DND-41 (cell line): ENCODE data around the gene RRP36.

Experiments used
- ATAC-seq: fragments of 200-7000 bp; cut with Tn5 transposase; 3 replicates; pipeline ENCODE4 v1.9.1; 2021; ENCODE audit warnings: low read depth; ENCODE audit not compliant: insufficient read depth
- DNase-seq: peaks from one replicate; pipeline ENCODE4 v3.0.0-alpha.2; 2020
- H2AFZ ChIP-seq: 2 replicates; pipeline ENCODE4 v1.6.0; 2012; ENCODE audit warnings: low read depth, low read length
- H3K27ac ChIP-seq: 2 replicates; pipeline ENCODE4 v1.5.1; 2012; ENCODE audit warnings: low read length, inconsistent platforms
- H3K27me3 ChIP-seq: fragments of 200-600 bp; sonication (generic); 2 replicates; pipeline ENCODE4 v1.6.0; 2012; ENCODE audit warnings: low read length, mild to moderate bottlenecking, inconsistent platforms; ENCODE audit not compliant: insufficient read depth, poor library complexity
- H3K36me3 ChIP-seq: 2 replicates; pipeline ENCODE4 v1.5.1; 2012; ENCODE audit warnings: low read length, inconsistent platforms; ENCODE audit not compliant: insufficient read depth
- H3K4me1 ChIP-seq: 2 replicates; pipeline ENCODE4 v1.5.1; 2012; ENCODE audit warnings: mild to moderate bottlenecking, low read length; ENCODE audit not compliant: insufficient read depth
- H3K4me2 ChIP-seq: 2 replicates; pipeline ENCODE4 v1.6.0; 2012; ENCODE audit warnings: mild to moderate bottlenecking, moderate library complexity, low read length, inconsistent platforms; ENCODE audit not compliant: insufficient read depth
- H3K4me3 ChIP-seq, 2 experiments: fragments of 200-600 bp in 1 of 2; shearing (Covaris generic) in 1 of 2; 2 replicates each; pipeline ENCODE4 v1.5.1; 2012 to 2016; ENCODE audit warnings: inconsistent platforms in 2 of 2, low read length in 2 of 2, mild to moderate bottlenecking in 2 of 2, low read depth in 1 of 2, moderate library complexity in 1 of 2
- H3K79me2 ChIP-seq: 2 replicates; pipeline ENCODE4 v1.6.0; 2012; ENCODE audit warnings: low read length, inconsistent platforms; ENCODE audit not compliant: insufficient read depth
- H3K9ac ChIP-seq: 2 replicates; pipeline ENCODE4 v1.6.0; 2012; ENCODE audit warnings: low read depth, mild to moderate bottlenecking, inconsistent platforms, low read length, moderate library complexity
- H3K9me3 ChIP-seq: 2 replicates; pipeline ENCODE4 v1.5.1; 2012; ENCODE audit warnings: low read length, moderate library complexity, mild to moderate bottlenecking, inconsistent platforms; ENCODE audit not compliant: insufficient read depth, severe bottlenecking
- H4K20me1 ChIP-seq: 2 replicates; pipeline ENCODE4 v1.6.0; 2012; ENCODE audit warnings: low read length; ENCODE audit not compliant: insufficient read depth
- EZH2 ChIP-seq: IDR thresholded peaks from 3 replicates; pipeline ENCODE4 v1.6.1; 2012; ENCODE audit warnings: borderline replicate concordance, low read depth, mild to moderate bottlenecking, moderate library complexity, low read length, inconsistent platforms; ENCODE audit not compliant: severe bottlenecking
- TF ChIP-seq, protein P1 (sequence below): IDR thresholded peaks from 2 replicates; pipeline ENCODE4 v1.5.1; 2012; ENCODE audit warnings: borderline replicate concordance, low read length, moderate library complexity, mild to moderate bottlenecking; ENCODE audit not compliant: poor library complexity, severe bottlenecking; ENCODE audit errors: extremely low read depth

The RRP36 gene

DNA sequence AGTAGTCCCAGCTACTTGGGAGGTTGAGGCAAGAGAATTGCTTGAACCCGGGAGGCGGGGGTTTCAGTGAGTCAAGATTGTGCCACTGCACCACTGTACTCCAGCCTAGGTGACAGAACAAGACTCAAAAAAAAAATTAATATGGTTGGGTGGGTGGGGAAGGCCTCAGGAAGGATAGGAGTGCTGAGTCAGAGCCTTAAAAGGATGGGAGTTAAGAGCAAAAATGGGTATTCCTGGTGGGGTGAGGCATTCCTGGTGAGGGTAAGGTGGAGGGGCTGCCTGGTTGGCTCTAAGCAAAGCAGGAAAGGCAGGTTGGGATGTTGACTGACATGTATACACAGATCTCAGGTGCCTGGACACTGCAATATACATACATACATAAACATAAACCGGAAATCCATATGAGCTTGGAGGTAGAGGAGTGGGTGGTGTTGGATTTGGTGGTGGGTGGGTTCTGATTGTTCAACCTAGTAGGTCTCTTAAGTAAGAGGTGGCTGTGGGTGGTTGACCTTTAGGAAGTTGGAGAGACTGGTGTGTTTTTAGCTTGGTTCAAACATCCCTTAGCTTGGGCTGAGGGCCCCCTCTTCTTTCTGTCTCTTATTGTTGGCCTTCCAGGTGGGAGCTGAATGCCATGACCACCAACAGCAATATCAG, 1.2 kb upstream of the RRP36 start:
- H4K20me1 ChIP-seq, result peaks cover 37% of the 10 kb centered on the region
- ATAC-seq, result no peak
- H3K27me3 ChIP-seq, result no peaks in the 10 kb centered on the region
- H3K9ac ChIP-seq, result peak overlapping the region; percentile 58; the same call in 1 of the 2 replicates
- H3K4me1 ChIP-seq, result peaks cover 70% of the 10 kb centered on the region
- no peak for DNase-seq
- no peaks in the 10 kb centered on the region for H3K9me3 ChIP-seq
- H3K36me3 ChIP-seq, result peaks cover 71% of the 10 kb centered on the region
- TF ChIP-seq, protein P1, sequence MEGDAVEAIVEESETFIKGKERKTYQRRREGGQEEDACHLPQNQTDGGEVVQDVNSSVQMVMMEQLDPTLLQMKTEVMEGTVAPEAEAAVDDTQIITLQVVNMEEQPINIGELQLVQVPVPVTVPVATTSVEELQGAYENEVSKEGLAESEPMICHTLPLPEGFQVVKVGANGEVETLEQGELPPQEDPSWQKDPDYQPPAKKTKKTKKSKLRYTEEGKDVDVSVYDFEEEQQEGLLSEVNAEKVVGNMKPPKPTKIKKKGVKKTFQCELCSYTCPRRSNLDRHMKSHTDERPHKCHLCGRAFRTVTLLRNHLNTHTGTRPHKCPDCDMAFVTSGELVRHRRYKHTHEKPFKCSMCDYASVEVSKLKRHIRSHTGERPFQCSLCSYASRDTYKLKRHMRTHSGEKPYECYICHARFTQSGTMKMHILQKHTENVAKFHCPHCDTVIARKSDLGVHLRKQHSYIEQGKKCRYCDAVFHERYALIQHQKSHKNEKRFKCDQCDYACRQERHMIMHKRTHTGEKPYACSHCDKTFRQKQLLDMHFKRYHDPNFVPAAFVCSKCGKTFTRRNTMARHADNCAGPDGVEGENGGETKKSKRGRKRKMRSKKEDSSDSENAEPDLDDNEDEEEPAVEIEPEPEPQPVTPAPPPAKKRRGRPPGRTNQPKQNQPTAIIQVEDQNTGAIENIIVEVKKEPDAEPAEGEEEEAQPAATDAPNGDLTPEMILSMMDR, result no peak
- TF ChIP-seq EZH2, result no peak
- no peak overlapping the region for H2AFZ ChIP-seq
- H3K79me2 ChIP-seq, result peaks cover 71% of the 10 kb centered on the region
- H3K4me2 ChIP-seq, result peak overlapping the region; percentile 79
- H3K4me3 ChIP-seq, result peak overlapping the region in 1 of 2 experiments; percentile 86; a peak in 2 of 4 replicates
- peak overlapping the region; percentile 72; the same call in 1 of the 2 replicates for H3K27ac ChIP-seq

DNA sequence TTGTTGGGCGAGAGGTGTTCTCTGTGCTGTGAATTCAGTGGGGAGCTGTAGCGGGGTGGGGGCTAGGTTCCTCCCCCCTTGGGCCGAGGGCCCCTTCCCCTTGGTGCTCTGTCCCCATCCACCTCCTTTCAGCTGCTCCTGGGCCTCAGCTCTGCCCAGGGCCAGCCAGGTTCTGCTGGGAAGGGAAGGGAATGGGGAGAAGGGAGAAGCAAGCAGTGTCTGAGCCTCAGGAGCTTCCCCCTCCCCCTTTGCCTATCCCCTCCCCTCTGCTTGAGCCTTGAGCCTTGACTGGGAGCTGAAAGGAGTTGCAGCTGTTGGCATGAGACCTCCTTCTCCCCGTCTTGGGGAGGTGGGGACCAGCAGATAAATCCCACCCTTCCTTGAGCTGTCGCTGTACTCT, 576 bp upstream of the RRP36 start:
- Histone ChIP-seq H3K36me3 (peaks cover 75% of the 10 kb centered on the region), H3K27me3 (no peaks in the 10 kb centered on the region), H3K9ac (peak overlapping the region; percentile 58), H3K79me2 (peaks cover 64% of the 10 kb centered on the region), H3K4me2 (peak overlapping the region; percentile 79), H3K9me3 (no peaks in the 10 kb centered on the region), H3K4me3 (peak overlapping the region; percentile 58 to 86; a peak in 3 of 4 replicates), H3K4me1 (peaks cover 64% of the 10 kb centered on the region), H2AFZ (peak overlapping the region; percentile 73), H3K27ac (peak overlapping the region; percentile 72), H4K20me1 (peaks cover 34% of the 10 kb centered on the region)
- ATAC-seq, result peak; percentile 28
- peak; percentile 31 for DNase-seq
- TF ChIP-seq EZH2, result no peak
- TF ChIP-seq, protein P1, result no peak

GRCh38 chr6:43024436-43024835, 3.0 kb downstream of the RRP36 start:
- TF ChIP-seq, protein P1, result no peak
- no peak overlapping the region for H2AFZ ChIP-seq
- H3K27me3 ChIP-seq, result no peaks in the 10 kb centered on the region
- peak overlapping the region; percentile 0; the same call in 1 of the 2 replicates for H3K4me2 ChIP-seq
- H3K4me1 ChIP-seq, result peaks cover 38% of the 10 kb centered on the region
- no peak overlapping the region for H3K4me3 ChIP-seq
- no peak overlapping the region for H3K27ac ChIP-seq
- H3K9me3 ChIP-seq, result no peaks in the 10 kb centered on the region
- peaks cover 75% of the 10 kb centered on the region for H3K36me3 ChIP-seq
- no peak for DNase-seq
- no peak overlapping the region for H3K9ac ChIP-seq
- ATAC-seq, result no peak
- H3K79me2 ChIP-seq, result peaks cover 44% of the 10 kb centered on the region
- peaks cover 18% of the 10 kb centered on the region for H4K20me1 ChIP-seq
